NCI-H1417 (cell line): ENCODE data around the gene KLHL18.
"Not testable (repeated sequence)": the region's sequence is repeated elsewhere in the genome, so short reads cannot be mapped to it uniquely, and the experiment has no call there.

Experiments
- DNase-seq, 3 experiments: peaks; one replicate each; lab custom pipeline; 2025; lab: John Stamatoyannopoulos, UW

The KLHL18 gene

DNA sequence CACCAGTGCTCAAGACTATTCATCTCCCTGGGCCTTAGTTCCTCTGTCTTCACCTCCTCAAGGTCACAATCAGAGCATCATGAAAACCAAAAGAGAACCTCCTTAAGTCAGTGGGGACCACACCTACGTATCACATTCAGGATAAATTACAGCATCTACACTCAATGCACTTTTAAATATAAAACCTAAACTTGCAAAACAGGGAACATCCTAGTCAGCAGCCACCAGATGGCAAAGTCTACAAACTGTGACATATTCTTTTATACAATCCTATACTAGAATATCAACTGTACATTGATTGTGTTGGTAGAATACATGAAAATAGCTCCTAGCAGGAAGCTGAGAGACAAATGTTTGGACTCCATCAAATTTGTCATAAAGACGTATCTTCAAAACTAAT is 8.1 kb upstream of the KLHL18 start:
- no peak for DNase-seq

DNA sequence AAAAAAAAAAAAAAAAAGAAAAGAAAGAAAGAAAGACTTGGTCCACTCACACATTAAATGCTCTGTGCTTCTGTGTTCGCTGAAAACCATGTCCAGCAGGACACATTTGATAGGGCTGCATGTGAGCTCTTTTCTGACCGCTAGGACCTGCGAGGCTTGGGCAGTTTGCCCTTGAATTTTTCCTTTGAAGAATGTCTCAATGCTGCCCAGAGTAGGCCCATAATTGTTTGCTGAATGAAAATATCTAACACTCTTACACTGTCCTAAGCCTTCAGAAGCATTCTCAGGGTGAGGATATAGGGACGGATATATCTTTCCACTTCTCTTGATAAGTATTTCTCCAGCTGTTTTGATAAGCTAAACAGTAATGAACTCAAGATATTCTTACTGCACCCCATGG is 6.2 kb upstream of the KLHL18 start:
- no peak for DNase-seq

DNA sequence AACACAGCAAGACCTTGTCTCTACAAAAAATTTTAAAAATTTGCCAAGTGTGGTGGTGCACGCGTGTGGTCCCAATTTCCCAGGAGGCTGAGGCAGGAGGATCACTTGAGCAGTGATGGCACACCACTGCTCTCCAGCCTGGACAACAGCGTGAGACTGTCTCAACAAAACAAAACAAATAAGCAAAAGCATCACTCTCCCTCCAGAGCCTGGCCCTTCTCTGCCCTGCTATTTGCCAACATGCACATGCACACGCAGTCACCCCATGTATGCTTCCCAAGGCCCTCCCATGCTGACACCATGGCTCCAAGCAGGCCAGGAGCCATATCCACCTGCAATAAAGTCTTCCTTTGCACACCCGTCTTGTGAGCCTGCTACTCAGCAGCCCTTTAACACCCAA is 2.2 kb upstream of the KLHL18 start:
- no peak for DNase-seq

DNA sequence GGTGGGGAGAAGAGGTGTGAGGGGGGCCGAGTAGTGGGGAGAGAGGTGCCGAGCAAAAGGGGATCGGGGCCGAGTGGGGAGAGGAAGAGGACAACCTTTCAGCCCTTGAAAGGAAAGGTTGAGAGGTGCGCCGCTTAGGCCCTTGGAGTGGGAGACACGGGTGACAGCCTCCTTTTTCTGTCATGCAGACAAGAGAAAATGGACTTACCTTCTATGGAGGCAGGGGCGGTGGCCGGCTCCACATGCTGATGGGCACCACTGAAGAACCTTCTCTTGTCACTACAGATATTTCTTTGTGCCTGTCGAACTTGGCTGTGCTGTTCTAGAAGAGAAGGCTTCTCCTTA is 421 bp downstream of the KLHL18 start:
- peak in 1 of 3 experiments; percentile 54 for DNase-seq

DNA sequence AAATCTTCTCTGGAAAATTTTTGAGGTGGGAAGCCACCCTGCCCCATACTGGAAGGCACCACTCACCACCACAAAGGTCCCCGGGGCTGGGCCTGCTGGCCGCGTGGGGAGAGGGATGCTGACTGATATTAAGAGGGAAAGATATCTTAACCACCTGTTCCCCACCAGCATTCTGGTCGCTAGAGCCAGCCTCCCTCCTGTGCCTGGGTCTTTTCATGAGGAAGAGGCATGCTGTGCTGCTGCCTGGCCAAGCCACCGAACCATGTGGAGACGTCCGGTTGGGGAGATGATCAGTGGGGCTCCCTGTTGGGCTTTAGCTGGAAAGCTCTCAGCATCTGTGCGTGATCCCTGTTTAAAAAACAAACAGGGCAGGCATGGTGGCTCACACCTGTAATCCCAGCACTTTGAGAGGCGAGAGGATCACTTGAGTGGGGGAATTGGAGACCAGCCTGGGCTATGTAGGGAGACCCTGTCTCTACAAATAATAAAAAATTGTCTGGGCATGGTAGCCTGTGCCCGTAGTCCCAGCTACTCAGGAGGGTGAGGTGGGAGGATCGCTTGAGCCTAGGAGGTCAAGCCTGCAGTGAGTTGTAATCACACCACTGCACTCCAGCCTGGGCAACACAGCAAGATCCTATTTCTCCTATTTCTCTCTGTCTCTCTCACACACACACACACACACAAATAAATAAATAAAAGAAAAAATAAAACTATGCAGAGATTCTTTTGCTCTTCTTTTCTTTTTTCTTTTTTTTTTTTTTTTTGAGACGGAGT is 1.0 kb downstream of the KLHL18 start:
- peak in 2 of 3 experiments; percentile 4 to 32 for DNase-seq

DNA sequence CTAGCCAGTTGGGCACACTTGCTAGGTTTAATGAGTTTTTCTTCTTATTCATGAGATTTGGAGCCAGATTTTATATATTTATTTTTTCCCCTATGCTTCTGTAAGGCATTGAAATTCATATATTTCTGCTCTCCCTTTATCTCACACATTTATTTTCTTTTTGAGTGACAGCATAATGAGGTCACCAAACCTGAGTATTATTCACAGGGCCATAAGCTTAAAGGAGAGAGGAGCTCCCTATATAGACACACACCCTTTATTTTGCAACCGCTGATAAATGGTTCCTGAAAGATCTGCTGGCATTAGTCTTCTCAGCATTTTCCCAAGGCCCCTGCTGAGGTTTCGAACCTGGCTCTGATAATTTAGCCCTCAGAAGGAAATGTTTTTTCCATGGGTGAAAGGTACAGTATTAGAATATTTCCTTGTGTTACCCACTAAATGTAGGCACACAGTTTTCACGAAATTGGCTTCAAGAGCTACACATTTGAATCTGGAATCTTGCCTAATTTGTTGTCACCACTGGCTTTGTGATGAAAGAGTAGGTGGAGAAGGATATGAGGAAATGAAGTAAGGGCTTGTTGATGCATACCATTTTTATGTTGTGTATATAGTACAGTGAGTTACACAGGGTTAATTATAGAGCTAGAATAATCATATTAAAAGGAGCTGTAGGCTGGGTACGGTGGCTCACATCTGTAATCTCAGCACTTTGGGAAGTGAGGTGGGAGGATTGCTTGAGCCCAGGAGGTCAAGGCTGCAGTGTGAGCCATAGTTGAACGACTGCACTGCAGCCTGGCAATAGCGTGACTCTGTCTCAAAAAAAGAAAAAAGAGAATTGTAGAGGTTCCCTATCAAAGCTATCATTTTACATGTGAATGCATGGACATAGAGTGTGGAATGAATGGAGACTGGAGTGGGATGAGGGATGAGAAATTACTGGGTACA is 6.5 kb downstream of the KLHL18 start:
- no peak for DNase-seq

DNA sequence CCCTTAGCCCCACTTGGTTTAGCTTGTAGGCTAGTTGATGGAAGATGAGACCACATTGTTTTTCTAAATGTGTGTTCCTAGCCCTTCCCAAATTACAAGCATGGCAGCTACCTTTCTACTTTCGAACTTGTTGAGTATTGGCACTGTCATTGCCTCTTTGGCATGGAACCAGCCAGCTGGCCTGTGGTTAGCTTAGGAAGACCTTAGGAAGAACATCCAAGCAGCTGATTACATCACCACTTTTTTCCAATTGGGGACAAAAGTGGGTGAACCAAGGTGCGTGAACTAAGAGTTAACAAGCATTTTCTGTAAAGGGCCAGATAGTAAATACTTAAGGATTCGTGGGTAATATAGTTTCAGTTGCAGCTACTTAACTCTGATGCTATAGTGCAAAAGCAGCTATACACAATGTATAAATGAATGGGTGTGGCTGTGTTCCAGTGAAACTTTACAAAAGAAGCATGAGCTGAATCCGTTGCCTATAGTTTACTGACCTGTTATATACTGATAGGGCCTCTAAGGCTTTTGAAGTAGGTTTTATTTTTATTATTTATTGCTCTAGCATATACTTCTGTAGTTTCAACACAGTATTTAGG is 8.5 kb downstream of the KLHL18 start:
- DNase-seq: no peak

DNA sequence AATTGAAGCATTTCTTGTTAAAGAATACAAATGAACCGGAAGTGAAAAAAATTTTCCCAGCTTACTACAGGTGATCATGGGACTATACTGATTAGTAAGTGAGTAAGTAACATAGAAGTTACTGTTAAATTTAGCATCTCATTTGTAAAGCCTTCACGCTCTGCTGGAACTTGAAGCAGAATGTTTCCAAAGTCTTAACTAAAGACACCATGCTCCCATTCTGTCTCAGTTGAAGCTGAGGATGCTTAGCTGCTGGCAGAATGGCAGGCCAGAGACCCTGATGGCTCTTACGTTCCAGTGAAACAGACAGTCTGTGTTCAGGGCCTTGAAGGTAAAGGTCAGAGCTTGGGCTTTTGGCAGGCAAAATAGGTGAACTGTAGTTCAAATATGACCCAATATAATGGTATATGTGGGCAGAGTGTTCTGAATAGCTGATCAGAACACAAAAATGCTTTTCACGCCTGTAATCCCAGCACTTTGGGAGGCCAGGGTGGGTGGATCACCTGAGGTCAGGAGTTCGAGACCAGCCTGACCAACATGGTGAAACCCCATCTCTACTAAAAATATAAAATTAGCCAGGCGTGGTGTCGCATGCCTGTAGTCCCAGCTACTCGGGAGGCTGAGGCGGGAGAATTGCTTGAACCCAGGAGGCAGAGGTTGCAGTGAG is 9.1 kb downstream of the KLHL18 start:
- DNase-seq: not testable (repeated sequence)

DNA sequence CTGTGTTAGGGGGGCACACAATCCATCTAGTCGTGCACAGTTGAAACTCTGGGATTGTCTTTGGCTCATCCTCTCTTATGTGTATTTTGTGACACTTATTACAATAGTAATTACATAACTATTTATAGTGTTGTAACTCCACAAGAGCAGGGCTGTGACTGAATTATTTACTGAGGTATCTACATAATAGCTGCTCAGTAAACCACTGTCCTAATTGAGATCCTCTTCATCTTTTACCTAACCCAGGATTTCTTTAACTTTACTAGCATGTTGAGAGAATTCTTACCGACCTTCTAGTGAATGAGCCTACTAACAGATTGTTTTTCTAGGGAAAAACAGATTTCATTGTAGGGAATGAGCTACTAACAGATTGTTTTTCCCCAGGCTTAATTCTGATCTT is 11.1 kb downstream of the KLHL18 start:
- DNase-seq: no peak

DNA sequence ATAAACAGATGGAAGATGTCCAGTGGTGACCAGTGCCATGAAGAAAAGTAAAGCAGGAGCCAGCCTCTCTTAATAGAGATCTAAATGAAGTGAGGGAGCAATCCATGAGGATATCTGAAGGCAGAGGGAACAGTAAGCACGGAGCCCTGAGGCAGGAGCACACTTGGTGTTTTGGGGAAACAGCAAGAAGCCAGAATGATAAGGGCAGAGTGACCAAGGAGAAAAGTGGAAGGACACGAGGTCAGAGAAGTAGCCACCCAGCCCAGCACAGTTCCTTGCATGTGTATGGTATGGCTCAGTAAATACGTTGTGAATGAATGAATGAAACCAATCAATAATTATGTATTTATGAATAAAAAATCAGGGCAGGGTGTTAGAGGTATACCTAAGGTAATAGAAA is 11.6 kb downstream of the KLHL18 start:
- DNase-seq: no peak

DNA sequence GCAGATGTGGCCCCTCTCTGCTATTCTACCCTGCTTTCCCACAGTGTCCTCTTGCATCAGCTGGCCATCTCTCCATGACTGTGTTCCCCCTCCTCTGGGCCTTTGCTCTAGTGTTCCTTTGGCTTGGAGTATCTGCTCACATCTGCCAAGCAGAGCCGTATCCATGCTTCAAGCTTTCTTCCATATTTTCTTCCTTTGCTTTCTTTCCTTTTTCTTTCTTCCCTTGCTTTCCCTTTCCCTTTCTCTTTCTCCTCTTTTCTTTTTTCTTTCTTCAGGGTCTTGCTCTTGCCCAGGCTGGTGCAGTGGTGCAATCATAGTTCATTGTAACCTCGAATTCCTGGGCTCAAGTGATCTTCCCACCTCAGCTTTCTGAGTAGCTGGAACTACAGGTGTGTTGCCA is 12.6 kb downstream of the KLHL18 start:
- no peak for DNase-seq

DNA sequence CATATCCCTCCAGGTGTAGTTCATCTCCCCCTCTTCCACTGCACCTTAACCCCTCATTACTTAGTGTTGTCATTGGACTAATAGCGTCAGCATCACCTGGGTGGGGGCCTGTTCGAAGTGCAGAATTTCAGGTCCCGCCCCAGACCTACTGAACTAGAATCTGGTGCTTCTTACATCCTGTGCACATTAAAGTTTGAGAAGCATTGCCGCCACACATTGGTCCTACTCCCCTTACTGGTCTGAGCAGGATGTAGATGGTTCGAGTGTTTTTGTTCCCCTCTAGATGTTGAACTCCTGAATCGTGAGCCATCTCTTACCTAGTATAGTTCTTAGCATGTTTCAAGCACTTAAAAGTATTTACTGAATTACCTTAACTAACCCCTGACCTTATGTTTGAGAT is 13.2 kb downstream of the KLHL18 start:
- DNase-seq: no peak

DNA sequence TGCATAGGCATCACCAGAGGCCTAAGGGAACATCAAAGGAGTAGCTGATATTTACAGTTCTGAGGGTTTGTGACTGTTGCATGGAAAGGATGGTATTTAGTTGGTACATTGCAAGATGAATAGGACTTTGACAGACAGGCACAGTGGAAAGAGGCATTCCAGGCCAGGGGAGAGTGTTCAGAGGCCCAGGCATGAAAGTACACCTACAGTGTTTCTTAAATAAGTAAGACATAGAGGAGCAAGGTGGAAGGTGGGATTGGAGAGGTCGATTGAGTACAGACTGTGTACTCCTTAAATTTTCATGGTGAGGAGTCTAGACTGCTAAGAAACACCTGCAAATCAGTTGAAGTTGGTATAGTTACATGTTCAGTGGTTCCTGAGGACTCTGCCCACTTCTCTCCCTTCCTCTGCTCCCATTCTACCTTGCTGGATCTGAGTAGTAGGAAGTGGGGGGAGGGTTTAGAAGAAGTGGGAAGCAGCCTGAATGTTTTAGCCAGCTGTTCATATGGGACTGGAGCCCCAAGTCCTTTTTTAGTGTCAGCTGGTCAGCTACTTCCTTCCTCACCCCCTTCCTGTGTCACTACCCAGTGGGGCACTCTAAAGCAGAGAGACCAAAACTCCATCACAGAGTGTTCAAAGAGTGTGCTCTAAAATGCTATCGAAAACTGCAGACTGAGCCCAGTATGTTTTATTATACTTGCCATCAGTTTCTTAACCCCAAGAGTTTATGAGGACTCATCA is 14.0 kb downstream of the KLHL18 start:
- no peak for DNase-seq

DNA sequence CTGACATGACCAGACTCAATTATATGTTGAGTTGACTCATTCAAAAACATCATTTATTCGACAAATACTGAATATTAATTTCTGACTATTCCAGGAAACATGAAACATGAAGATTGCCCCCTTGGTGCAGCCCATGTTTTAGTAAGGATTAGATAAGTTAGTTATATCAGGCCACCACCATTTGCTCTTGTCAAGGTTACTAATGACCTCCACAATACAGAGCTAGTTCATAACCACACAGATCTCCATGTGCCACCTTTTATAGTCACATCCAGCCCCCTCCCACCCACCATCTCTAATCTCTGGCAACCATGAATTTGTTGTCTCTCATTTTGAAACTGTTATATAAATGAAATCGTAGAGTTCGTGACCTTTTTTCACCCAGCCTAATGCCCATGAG is 15.7 kb downstream of the KLHL18 start:
- no peak for DNase-seq

DNA sequence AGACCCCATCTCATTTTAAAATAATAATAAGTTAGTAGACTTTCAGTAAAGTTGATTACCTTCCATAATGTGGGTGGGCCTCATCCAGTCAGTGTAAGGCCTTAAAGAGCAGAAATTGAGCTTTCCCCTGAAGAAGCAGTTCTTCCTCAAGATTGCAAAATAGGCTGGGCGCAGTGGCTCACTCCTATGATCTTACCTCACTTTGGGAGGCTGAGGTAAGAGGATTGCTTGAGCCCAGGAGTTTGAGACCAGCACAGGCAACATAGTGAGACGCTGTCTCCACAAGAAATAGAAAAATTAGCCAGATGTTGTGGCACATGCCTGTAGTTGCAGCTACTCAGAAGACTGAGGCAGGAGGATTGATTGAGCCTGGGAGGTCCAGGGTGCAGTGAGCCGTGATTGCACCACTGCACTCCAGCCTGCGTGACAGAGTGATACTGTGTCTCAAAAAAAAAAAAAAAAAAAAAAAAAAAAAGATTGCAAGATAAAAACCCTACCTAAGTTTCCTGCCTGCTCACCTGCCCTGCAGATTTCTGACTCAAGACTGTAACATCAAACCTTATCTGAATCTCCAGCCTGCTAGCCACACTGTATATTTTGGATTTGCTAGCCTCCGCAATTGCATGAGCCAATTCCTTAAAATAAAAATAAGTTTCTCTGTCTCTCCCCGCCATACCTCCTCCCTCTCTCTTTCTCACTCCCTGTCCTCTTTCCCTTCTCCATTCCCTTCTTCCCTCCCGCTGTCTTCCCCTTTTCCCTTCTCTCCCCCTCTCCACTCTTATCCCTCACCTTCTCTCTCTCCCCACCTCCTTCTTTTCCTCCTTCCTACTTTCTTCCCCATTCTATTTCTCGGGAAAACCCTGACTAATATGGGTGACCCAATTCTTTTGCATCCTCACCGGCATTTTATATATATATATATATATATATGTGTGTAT is 16.9 kb downstream of the KLHL18 start:
- DNase-seq: no peak

DNA sequence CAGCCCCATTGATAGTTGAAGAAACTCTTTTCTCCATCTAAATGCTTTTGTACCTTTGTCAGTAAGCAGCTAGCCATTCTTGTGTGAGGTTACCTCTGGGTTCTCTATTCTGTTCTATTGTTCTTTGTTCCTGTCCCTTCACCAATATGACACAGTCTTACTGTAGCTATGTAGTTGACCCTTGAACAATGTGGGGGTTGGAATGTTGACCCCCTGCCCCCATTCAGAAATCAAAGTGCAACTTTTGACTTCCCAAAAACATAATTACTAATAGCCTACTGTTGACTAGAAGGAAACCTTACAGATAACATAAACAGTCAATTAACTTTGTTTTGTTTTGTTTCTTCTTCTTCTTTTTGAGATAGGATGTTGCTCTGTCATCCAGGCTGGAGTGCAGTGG is 18.7 kb downstream of the KLHL18 start:
- DNase-seq: no peak

DNA sequence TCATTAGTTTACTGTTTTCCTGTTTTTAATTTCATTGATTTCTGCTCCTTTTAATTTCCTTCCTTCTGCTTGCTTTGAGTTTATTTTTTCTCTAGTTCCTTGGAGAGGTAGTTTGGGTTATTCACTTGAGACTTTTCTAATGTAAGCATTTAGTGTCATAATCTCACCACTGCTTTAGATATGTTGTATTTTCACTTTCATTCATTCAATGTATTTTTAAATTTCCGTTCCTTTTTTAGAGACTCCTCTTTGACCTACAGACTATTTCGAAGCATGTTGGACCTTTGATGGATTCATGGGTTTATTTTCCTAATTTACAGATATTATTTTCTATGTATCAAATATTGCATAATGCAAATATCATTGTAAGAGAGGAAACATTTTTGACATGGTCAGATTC is 23.3 kb downstream of the KLHL18 start:
- DNase-seq: no peak

DNA sequence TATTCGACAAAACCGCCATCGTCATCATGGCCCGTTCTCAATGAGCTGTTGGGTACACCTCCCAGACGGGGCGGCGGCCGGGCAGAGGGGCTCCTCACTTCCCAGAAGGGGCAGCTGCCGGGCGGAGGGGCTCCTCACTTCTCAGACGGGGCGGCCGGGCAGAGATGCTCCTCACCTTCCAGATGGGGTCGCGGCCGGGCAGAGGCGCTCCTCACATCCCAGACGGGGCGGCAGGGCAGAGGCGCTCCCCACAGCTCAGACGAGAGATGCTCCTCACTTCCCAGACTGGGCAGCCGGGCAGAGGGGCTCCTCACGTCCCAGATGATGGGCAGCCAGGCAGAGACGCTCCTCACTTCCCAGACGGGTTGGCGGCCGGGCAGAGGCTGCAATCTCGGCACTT is 26.5 kb downstream of the KLHL18 start:
- not testable (repeated sequence) for DNase-seq

DNA sequence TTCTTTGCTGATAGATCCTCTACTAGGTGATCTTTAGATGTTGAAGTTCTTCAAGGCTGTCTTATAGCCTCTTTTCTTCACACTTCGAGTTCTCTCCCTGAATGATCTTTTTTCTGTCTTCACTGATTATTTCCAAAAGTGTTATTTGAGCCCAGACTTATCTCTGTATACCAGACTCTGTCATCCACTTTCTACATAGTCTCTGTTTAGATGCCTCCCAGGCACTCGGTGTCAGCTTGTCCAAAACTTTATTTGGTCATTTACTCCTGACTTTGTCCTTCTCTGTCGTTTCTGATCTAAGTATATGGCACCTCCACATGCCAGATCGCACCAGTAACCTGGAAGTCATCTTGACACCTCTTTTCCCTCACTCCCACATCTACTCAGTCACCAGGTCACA is 27.6 kb downstream of the KLHL18 start:
- DNase-seq: no peak

DNA sequence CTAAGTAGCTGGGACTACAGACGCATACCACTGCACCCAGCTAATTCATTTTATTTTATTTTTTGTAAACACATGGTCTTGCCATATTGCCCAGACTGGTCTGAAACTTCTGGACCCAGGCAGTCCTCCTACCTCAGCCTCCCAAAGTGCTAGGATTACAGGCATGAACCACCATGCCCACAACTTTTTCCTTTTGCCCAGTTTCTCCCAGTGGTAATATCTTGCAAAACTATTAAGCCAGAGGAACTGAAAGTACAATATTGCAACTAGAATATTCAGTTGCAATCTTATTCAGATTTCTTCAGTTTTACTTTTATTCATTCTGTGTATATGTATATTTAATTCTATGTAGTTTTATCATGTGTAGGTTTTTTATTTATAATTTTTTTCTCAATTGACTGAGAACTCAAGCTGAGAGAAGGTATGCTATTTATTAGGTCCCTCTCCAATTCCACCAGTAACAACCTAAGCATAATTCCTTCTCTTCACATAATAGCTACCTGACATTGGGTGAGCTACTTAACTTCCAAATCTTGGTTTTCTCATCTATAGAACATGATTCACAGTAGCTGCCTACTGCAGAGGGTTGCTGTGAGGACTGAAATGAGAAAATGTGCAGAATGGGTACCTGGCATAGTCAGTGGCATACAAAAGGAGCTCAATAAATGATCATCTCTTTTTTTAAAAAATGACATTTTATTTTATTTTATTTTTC is 30.8 kb downstream of the KLHL18 start:
- DNase-seq: no peak
